ENCODE results near the gene LRP1B.

GRCh38 chr2:141137122-141137693 lies 993.6 kb downstream of the LRP1B start:
- TF ChIP-seq CTCF (IDR thresholded peaks at IDR 0.05; ENCODE audit: low read depth, low read length, missing input control) (no peak), MAX (IDR thresholded peaks at IDR 0.05) (no peak), HNF4A (conservative IDR thresholded peaks at IDR 0.05) (no peak), GABPA (IDR thresholded peaks at IDR 0.05 in 1 of 2, conservative IDR thresholded peaks at IDR 0.05 in 1 of 2) (no peak), TAF1 (conservative IDR thresholded peaks at IDR 0.05) (no peak), RAD21 (IDR thresholded peaks at IDR 0.05) (no peak), SP1 (IDR thresholded peaks at IDR 0.05) (no peak), REST (IDR thresholded peaks at IDR 0.05) (no peak)
